Measurements from ENCODE around the gene MYO18B. TPM values are rescaled to one million over a fixed set of nuclear protein-coding genes. Genes with fewer than 3 reads are reported as not detected.

The MYO18B gene
- total and polyA plus RNA-seq, 9 donors, result 0.02 to 0.23 (median 0.10) TPM; not detected in 5

GRCh38 chr22:25902402-25902801 lies 160.4 kb downstream of the MYO18B start:
- 63 to 76% (median 68%) methylated on average over 8 of the region's 8 CpGs for WGBS, 3 donors
- no peak overlapping the region for H3K4me3 ChIP-seq
- H3K27ac ChIP-seq, result no peak overlapping the region
- no peaks in the 10 kb centered on the region for H3K4me1 ChIP-seq (ENCODE audit: insufficient read depth)
- TF ChIP-seq POLR2A (IDR thresholded peaks at IDR 0.05) (no peak), EP300 (IDR thresholded peaks at IDR 0.05) (no peak), CTCF (IDR thresholded peaks at IDR 0.05) (no peak)
- H3K9me3 ChIP-seq, result no peaks in the 10 kb centered on the region
- no peaks in the 10 kb centered on the region for H3K27me3 ChIP-seq
- DNase-seq, result no peak
- intact Hi-C loops (cut with DNase I), result no loop called here
- no peaks in the 10 kb centered on the region for H3K36me3 ChIP-seq

GRCh38 chr22:25903294-25903693 lies 161.3 kb downstream of the MYO18B start:
- DNase-seq, result no peak
- no peak overlapping the region for H3K27ac ChIP-seq
- no peaks in the 10 kb centered on the region for H3K9me3 ChIP-seq
- no peak overlapping the region for H3K4me3 ChIP-seq
- H3K4me1 ChIP-seq (ENCODE audit: insufficient read depth), result no peaks in the 10 kb centered on the region
- WGBS, 3 donors, result 32 to 42% (median 41%) methylated on average over 6 of the region's 6 CpGs
- H3K27me3 ChIP-seq, result no peaks in the 10 kb centered on the region
- intact Hi-C loops (cut with DNase I), result no loop called here
- no peak for TF ChIP-seq EP300 (IDR thresholded peaks at IDR 0.05)
- TF ChIP-seq POLR2A (IDR thresholded peaks at IDR 0.05), result no peak
- TF ChIP-seq CTCF (IDR thresholded peaks at IDR 0.05), result no peak
- H3K36me3 ChIP-seq, result no peaks in the 10 kb centered on the region

- Histone ChIP-seq H3K9me3 (no peaks in the 10 kb centered on the region), H3K4me1 (ENCODE audit: insufficient read depth) (no peaks in the 10 kb centered on the region), H3K36me3 (no peaks in the 10 kb centered on the region), H3K4me3 (no peak overlapping the region), H3K27me3 (no peaks in the 10 kb centered on the region), H3K27ac (no peak overlapping the region)
- no peak for DNase-seq
- intact Hi-C loops (cut with DNase I), result no loop called here
- WGBS, 3 donors, result 83 to 88% (median 84%) methylated on average over 13 of the region's 13 CpGs
- no peak for TF ChIP-seq EP300 (IDR thresholded peaks at IDR 0.05)
- TF ChIP-seq POLR2A (IDR thresholded peaks at IDR 0.05), result no peak
- no peak for TF ChIP-seq CTCF (IDR thresholded peaks at IDR 0.05)
These were observed 166.2 kb downstream of the MYO18B start for GRCh38 chr22:25908212-25908611.

GRCh38 chr22:25908755-25909154 lies 166.8 kb downstream of the MYO18B start:
- no peak for TF ChIP-seq POLR2A (IDR thresholded peaks at IDR 0.05)
- TF ChIP-seq EP300 (IDR thresholded peaks at IDR 0.05), result no peak
- TF ChIP-seq CTCF (IDR thresholded peaks at IDR 0.05), result no peak
- Histone ChIP-seq H3K27ac (no peak overlapping the region), H3K27me3 (no peaks in the 10 kb centered on the region), H3K36me3 (no peaks in the 10 kb centered on the region), H3K9me3 (no peaks in the 10 kb centered on the region), H3K4me1 (ENCODE audit: insufficient read depth) (no peaks in the 10 kb centered on the region), H3K4me3 (no peak overlapping the region)
- intact Hi-C loops (cut with DNase I), result no loop called here
- no peak for DNase-seq
- 67 to 71% (median 68%) methylated on average over 2 of the region's 2 CpGs for WGBS, 3 donors

Data from ovary (tissue), 9 donors.